A549 (cell line): ENCODE results near the gene HAX1. TPM values are rescaled to one million over a fixed set of nuclear protein-coding genes. Genes with fewer than 3 reads are reported as not detected.

Experiments
- ATAC-seq, 2 experiments: fragments of 200-7000 bp in 1 of 2; fragments of >200 bp in 1 of 2; cut with Nextera tagmentation in 1 of 2; cut with Tn5 transposase in 1 of 2; 3 replicates each; pipeline versions ENCODE4 v1.8.0 to v1.9.1; 2018 to 2020; ENCODE audit warnings: mild to moderate bottlenecking in 1 of 2, moderate library complexity in 1 of 2
- CTCF ChIA-PET: fragments of 300-600 bp; sonication (Branson Sonifier 250); formaldehyde crosslinking; extraction: SDS; loops from one replicate; lab custom pipeline; 2021; ENCODE audit warnings: antibody characterized with exemption, inconsistent platforms; lab: Yijun Ruan, JAX
- POLR2A ChIA-PET: fragments of 350-600 bp; formaldehyde crosslinking; extraction: SDS; loops from one replicate; lab custom pipeline; 2021; ENCODE audit warnings: antibody characterized with exemption, inconsistent platforms; lab: Yijun Ruan, JAX
- DNase-seq, 2 experiments: peaks; one replicate each; pipeline versions ENCODE4 v3.0.0 to v3.0.0-alpha.2; 2011 to 2016; ENCODE audit warnings: low read depth in 1 of 2, low spot score in 1 of 2
- FAIRE-seq: peaks from 2 replicates; lab custom pipeline; 2011; peaks lifted over from hg19 to GRCh38; lab: Jason Lieb, UNC
- H3K27ac ChIP-seq, 2 experiments: fragments of >200 bp; sonication (Bioruptor Twin); formaldehyde crosslinking; 3 replicates each; pipeline ENCODE4 v1.5.1; 2016 to 2017
- H3K4me1 ChIP-seq: fragments of >200 bp; sonication (Bioruptor Twin); formaldehyde crosslinking; 3 replicates; pipeline ENCODE4 v1.6.1; 2016
- H3K4me2 ChIP-seq: fragments of >200 bp; sonication (Bioruptor Twin); formaldehyde crosslinking; 3 replicates; pipeline ENCODE4 v1.6.1; 2016
- H3K4me3 ChIP-seq: fragments of >200 bp; sonication (Bioruptor Twin); formaldehyde crosslinking; 3 replicates; pipeline ENCODE4 v1.5.1; 2016
- H3K9me3 ChIP-seq: fragments of >200 bp; sonication (Bioruptor Twin); formaldehyde crosslinking; 3 replicates; pipeline ENCODE4 v1.6.1; 2016
- BCL3 ChIP-seq: fragments of >200 bp; sonication (Bioruptor Twin); formaldehyde crosslinking; IDR thresholded peaks from 3 replicates; pipeline ENCODE4 v1.6.1; 2016
- CBX2 ChIP-seq: fragments of 200-600 bp; sonication (generic); IDR thresholded peaks from 2 replicates; pipeline ENCODE4 v1.6.1; 2016; ENCODE audit warnings: low read depth, mild to moderate bottlenecking, borderline replicate concordance
- CBX8 ChIP-seq: fragments of 200-600 bp; sonication (generic); IDR thresholded peaks from 2 replicates; pipeline ENCODE4 v1.6.1; 2016
- CHD2 ChIP-seq: fragments of 150-350 bp; IDR thresholded peaks from 2 replicates; pipeline ENCODE4 v1.6.1; 2014; ENCODE audit warnings: low read length; ENCODE audit not compliant: partially characterized antibody
- E2F6 ChIP-seq: IDR thresholded peaks from 2 replicates; pipeline ENCODE4 v1.6.1; 2012; ENCODE audit warnings: low read depth, borderline replicate concordance
- EHF ChIP-seq: fragments of 250-450 bp; sonication (Bioruptor Pico); IDR thresholded peaks from 2 replicates; pipeline ENCODE4 v1.5.0; 2020; ENCODE audit warnings: mild to moderate bottlenecking
- ELK1 ChIP-seq: fragments of 150-350 bp; IDR thresholded peaks from 2 replicates; pipeline ENCODE4 v1.6.1; 2014; ENCODE audit warnings: low read depth, mild to moderate bottlenecking, low read length
- FOSL2 ChIP-seq, 2 experiments: fragments of 450-650 bp in 1 of 2; fragments of >200 bp in 1 of 2; sonication (Bioruptor Twin) in 1 of 2; formaldehyde crosslinking; IDR thresholded peaks; 2 replicates each; pipeline versions ENCODE4 v1.5.0 to v1.6.1; 2016 to 2020; ENCODE audit warnings: mild to moderate bottlenecking in 1 of 2, moderate library complexity in 1 of 2
- HDAC2 ChIP-seq: fragments of 200-600 bp; sonication (generic); IDR thresholded peaks from 2 replicates; pipeline ENCODE4 v1.6.1; 2016
- HMGXB4 ChIP-seq: fragments of 250-450 bp; sonication (Bioruptor Pico); IDR thresholded peaks from 2 replicates; pipeline ENCODE4 v1.5.0; 2021; ENCODE audit warnings: mild to moderate bottlenecking, moderate library complexity, borderline replicate concordance
- HOXA7 ChIP-seq: fragments of 250-450 bp; sonication (Bioruptor Pico); IDR thresholded peaks from 2 replicates; pipeline ENCODE4 v1.5.0; 2020; ENCODE audit warnings: mild to moderate bottlenecking, moderate library complexity
- HOXB13 ChIP-seq: fragments of 250-450 bp; sonication (Bioruptor Pico); IDR thresholded peaks from 2 replicates; pipeline ENCODE4 v1.5.0; 2020; ENCODE audit warnings: low read depth, mild to moderate bottlenecking, moderate library complexity
- KDM5A ChIP-seq: fragments of 200-600 bp; sonication (generic); IDR thresholded peaks from 2 replicates; pipeline ENCODE4 v1.6.1; 2016; ENCODE audit warnings: antibody characterized with exemption, mild to moderate bottlenecking
- PHF8 ChIP-seq: fragments of 200-600 bp; sonication (generic); IDR thresholded peaks from 2 replicates; pipeline ENCODE4 v1.6.1; 2016; ENCODE audit warnings: low read depth, mild to moderate bottlenecking, antibody characterized with exemption, moderate library complexity, borderline replicate concordance
- POLR2A ChIP-seq: IDR thresholded peaks from 2 replicates; pipeline ENCODE4 v1.6.1; 2012; ENCODE audit warnings: mild to moderate bottlenecking, low read length
- RCOR1 ChIP-seq: fragments of 150-350 bp; IDR thresholded peaks from 2 replicates; pipeline ENCODE4 v1.6.1; 2014; ENCODE audit warnings: antibody characterized with exemption, low read length, low read depth
- RFX5 ChIP-seq: fragments of 450-650 bp; IDR thresholded peaks from 2 replicates; pipeline ENCODE4 v1.7.1; 2014; ENCODE audit warnings: antibody characterized with exemption, mild to moderate bottlenecking, moderate library complexity
- TP53 ChIP-seq: fragments of 250-450 bp; sonication (Bioruptor Pico); IDR thresholded peaks from 2 replicates; pipeline ENCODE4 v1.5.0; 2021; ENCODE audit warnings: mild to moderate bottlenecking, moderate library complexity
- ZNF302 ChIP-seq: fragments of 250-450 bp; sonication (Bioruptor Pico); IDR thresholded peaks from 2 replicates; pipeline ENCODE4 v1.9.0; 2021; ENCODE audit warnings: inconsistent platforms, mild to moderate bottlenecking, moderate library complexity
- WGBS: methylation state at CpG from one replicate; pipeline ENCODE4 v1.1.6; 2017; ENCODE audit errors: missing lambda C conversion rate; 5-methylcytosine and 5-hydroxymethylcytosine counted together
- polyA plus RNA-seq, 4 experiments: library from polyadenylated mRNA; depleted of rRNA in 3 of 4; stranded (reverse); fragments of >200 nt; fragmentation: RNase III in 1 of 4; extraction: RNeasy Plus Mini Kit Qiagen cat#74134 plus additional on column Dnase treatment in 1 of 4; gene quantifications; 2 replicates in 3 of 4; 3 replicates in 1 of 4; pipeline ENCODE4 v1.2.3, GENCODE V29; 2011 to 2017

HAX1 gene
- polyA plus RNA-seq, 2 of the 4 experiments (the other 2 are of a cell fraction), result 78.4 to 123 TPM

- POLR2A ChIA-PET, result no interaction called here
- Histone ChIP-seq H3K27ac (no peak overlapping the region), H3K4me2 (no peak overlapping the region), H3K4me1 (no peaks in the 10 kb centered on the region), H3K4me3 (no peak overlapping the region), H3K9me3 (no peaks in the 10 kb centered on the region)
- 92% methylated on average over 7 of the region's 7 CpGs for WGBS
- no peak for ATAC-seq
- CTCF ChIA-PET, result interaction anchor here (1.4 kb wide), 1 partner anchor 55 kb away, joined by 3 read pairs; no protein-coding TSS in a partner anchor
- DNase-seq, result no peak
- TF ChIP-seq PHF8 (no peak), ELK1 (no peak), POLR2A (no peak), HMGXB4 (CRISPR knock-in tag) (no peak), RCOR1 (no peak), TP53 (CRISPR knock-in tag) (no peak), EHF (no peak), KDM5A (no peak), ZNF302 (no peak), FOSL2 (IDR thresholded peaks at IDR 0.05) (no peak), FOSL2 (CRISPR knock-in tag; IDR thresholded peaks at IDR 0.05) (no peak), HOXA7 (CRISPR knock-in tag) (no peak), HOXB13 (CRISPR knock-in tag) (no peak), HDAC2 (no peak), CBX8 (no peak), BCL3 (no peak), CHD2 (no peak)
- FAIRE-seq, result no peak
These were observed 18.8 kb upstream of the HAX1 start for GRCh38 chr1:154253671-154254070.

GRCh38 chr1:154256686-154257085, 15.7 kb upstream of the HAX1 start:
- Histone ChIP-seq H3K4me3 (no peak overlapping the region), H3K9me3 (no peaks in the 10 kb centered on the region), H3K4me1 (no peaks in the 10 kb centered on the region), H3K4me2 (no peak overlapping the region), H3K27ac (no peak overlapping the region)
- ChIA-PET POLR2A (no interaction called here), CTCF (interaction anchor here (0.5 to 4.3 kb wide), 5 partner anchors 15 to 79 kb away, joined by 3 to 17 read pairs (median 3); partner anchors contain the start of gene ATP8B2)
- no peak for ATAC-seq
- no peak for TF ChIP-seq HMGXB4 (CRISPR knock-in tag)
- TF ChIP-seq RFX5, result no peak
- TF ChIP-seq CBX2, result no peak
- no peak for TF ChIP-seq E2F6
- FAIRE-seq, result no peak
- DNase-seq, result no peak
